Measurements from ENCODE around the gene PPFIBP2. TPM values are rescaled to one million over a fixed set of nuclear protein-coding genes. Genes with fewer than 3 reads are reported as not detected.

Gene PPFIBP2
- total and polyA plus RNA-seq, 2 of the 13 experiments (the other 11 are each of a cell fraction or from before 2014, with no cell fraction given) = 15.0 to 52.5 TPM

GRCh38 chr11:7572001-7572712 lies 58.4 kb downstream of the PPFIBP2 start (continued):
- TF ChIP-seq IRF9 (CRISPR knock-in tag; IDR thresholded peaks at IDR 0.05; ENCODE audit: borderline replicate concordance) = no peak; the same call in 1 of the 2 replicates
- TF ChIP-seq FOXO1 (CRISPR knock-in tag; IDR thresholded peaks at IDR 0.05) = peak; percentile 36; the same call in 1 of the 2 replicates
- TF ChIP-seq PAX8 (CRISPR knock-in tag; IDR thresholded peaks at IDR 0.05; ENCODE audit: borderline replicate concordance) = no peak
- no peak for TF ChIP-seq ZNF136 (CRISPR knock-in tag; IDR thresholded peaks at IDR 0.05; ENCODE audit: low read depth)
- TF ChIP-seq ZFYVE20 (CRISPR knock-in tag; IDR thresholded peaks at IDR 0.05; ENCODE audit: borderline replicate concordance, low read depth) = no peak
- TF ChIP-seq RFXAP (CRISPR knock-in tag; IDR thresholded peaks at IDR 0.05; ENCODE audit: borderline replicate concordance) = 0 out of 2 replicates have a peak, but pooled peaks have one; percentile 24
- no peak for TF ChIP-seq ZNF180 (CRISPR knock-in tag; IDR thresholded peaks at IDR 0.05; ENCODE audit: borderline replicate concordance, low read depth)
- TF ChIP-seq ZBTB33 (CRISPR knock-in tag; IDR thresholded peaks at IDR 0.05) = 0 out of 2 replicates have a peak, but pooled peaks have one; percentile 16
- peak; percentile 71 for TF ChIP-seq ZNF350 (CRISPR knock-in tag; IDR thresholded peaks at IDR 0.05; ENCODE audit: borderline replicate concordance, low read depth)
- TF ChIP-seq KDM4B (CRISPR knock-in tag; IDR thresholded peaks at IDR 0.05) = 0 out of 2 replicates have a peak, but pooled peaks have one; percentile 51
- no peak for TF ChIP-seq PAF1 (CRISPR knock-in tag; IDR thresholded peaks at IDR 0.05)
- no peak for TF ChIP-seq HNRNPLL (IDR thresholded peaks at IDR 0.05; ENCODE audit: low read depth, low read length, poor library complexity, severe bottlenecking)
- TF ChIP-seq ZBTB38 (CRISPR knock-in tag; IDR thresholded peaks at IDR 0.05) = no peak
- no peak for TF ChIP-seq ZNF546 (CRISPR knock-in tag; conservative IDR thresholded peaks at IDR 0.05)
- no peak for TF ChIP-seq ZNF160 (CRISPR knock-in tag; IDR thresholded peaks at IDR 0.05)
- TF ChIP-seq MLXIP (CRISPR knock-in tag; IDR thresholded peaks at IDR 0.05; ENCODE audit: borderline replicate concordance) = no peak
- TF ChIP-seq CC2D1A (CRISPR knock-in tag; IDR thresholded peaks at IDR 0.05) = no peak
